ENCODE data around the gene PTPRE.

DNA sequence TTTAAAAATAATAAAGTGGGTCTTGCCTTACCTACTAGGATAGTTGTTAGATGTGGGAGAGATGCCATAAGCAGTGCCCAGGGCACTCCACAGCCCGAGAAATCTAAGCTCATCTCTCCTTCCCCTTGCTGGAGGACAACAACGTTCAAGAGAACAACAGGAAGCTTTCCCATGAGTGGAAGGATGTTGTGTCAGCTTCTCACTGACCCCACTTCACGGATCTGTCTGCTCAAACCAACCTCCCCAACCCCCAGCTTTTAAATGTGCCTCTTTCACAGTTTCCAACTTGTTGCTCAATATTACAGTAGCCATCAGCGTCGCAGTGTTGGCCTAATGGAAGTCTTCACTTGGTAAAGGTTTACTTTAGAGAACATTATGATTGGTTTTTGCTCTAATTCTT is 72.1 kb downstream of the PTPRE start:
- TF ChIP-seq, protein P1, sequence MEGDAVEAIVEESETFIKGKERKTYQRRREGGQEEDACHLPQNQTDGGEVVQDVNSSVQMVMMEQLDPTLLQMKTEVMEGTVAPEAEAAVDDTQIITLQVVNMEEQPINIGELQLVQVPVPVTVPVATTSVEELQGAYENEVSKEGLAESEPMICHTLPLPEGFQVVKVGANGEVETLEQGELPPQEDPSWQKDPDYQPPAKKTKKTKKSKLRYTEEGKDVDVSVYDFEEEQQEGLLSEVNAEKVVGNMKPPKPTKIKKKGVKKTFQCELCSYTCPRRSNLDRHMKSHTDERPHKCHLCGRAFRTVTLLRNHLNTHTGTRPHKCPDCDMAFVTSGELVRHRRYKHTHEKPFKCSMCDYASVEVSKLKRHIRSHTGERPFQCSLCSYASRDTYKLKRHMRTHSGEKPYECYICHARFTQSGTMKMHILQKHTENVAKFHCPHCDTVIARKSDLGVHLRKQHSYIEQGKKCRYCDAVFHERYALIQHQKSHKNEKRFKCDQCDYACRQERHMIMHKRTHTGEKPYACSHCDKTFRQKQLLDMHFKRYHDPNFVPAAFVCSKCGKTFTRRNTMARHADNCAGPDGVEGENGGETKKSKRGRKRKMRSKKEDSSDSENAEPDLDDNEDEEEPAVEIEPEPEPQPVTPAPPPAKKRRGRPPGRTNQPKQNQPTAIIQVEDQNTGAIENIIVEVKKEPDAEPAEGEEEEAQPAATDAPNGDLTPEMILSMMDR (IDR thresholded peaks at IDR 0.05) = no peak
- no peak for TF ChIP-seq EP300 (IDR thresholded peaks at IDR 0.05)
